Osteocyte (in vitro differentiated cells): ENCODE data around the gene AATK. TPM values are rescaled to one million over a fixed set of nuclear protein-coding genes. Genes with fewer than 3 reads are reported as not detected.

Source experiments
- DNase-seq: peaks from one replicate; pipeline ENCODE4 v3.0.0; 2021; ENCODE audit warnings: mixed read lengths; ENCODE audit not compliant: unreplicated experiment; ENCODE audit errors: extremely low spot score
- H3K27ac Mint-ChIP-seq: one replicate; pipeline ENCODE4 v1.8.0; 2021; ENCODE audit warnings: mild to moderate bottlenecking, mixed read lengths; ENCODE audit not compliant: unreplicated experiment
- H3K27me3 Mint-ChIP-seq: one replicate; pipeline ENCODE4 v1.8.0; 2021; ENCODE audit warnings: mixed read lengths; ENCODE audit not compliant: unreplicated experiment
- H3K36me3 Mint-ChIP-seq: one replicate; pipeline ENCODE4 v1.8.0; 2021; ENCODE audit warnings: mixed read lengths; ENCODE audit not compliant: unreplicated experiment
- H3K4me1 Mint-ChIP-seq: one replicate; pipeline ENCODE4 v1.8.0; 2021; ENCODE audit warnings: mixed read lengths; ENCODE audit not compliant: unreplicated experiment
- H3K4me3 Mint-ChIP-seq: one replicate; pipeline ENCODE4 v1.8.0; 2021; ENCODE audit warnings: mild to moderate bottlenecking, moderate library complexity, mixed read lengths; ENCODE audit not compliant: unreplicated experiment
- H3K9me3 Mint-ChIP-seq: one replicate; pipeline ENCODE4 v1.8.0; 2021; ENCODE audit warnings: mixed read lengths; ENCODE audit not compliant: unreplicated experiment
- CTCF ChIP-seq: fragments of 200-600 bp; sonication (generic); IDR thresholded peaks from 2 replicates; pipeline ENCODE4 v1.5.0; 2021; ENCODE audit warnings: antibody characterized with exemption, mild to moderate bottlenecking, moderate library complexity
- total RNA-seq: library from RNA; stranded (reverse); gene quantifications from 2 replicates; pipeline ENCODE4 v1.2.1, GENCODE V29; 2021

Gene AATK
- total RNA-seq, 1 donor from 2014 or later, result not detected

DNA sequence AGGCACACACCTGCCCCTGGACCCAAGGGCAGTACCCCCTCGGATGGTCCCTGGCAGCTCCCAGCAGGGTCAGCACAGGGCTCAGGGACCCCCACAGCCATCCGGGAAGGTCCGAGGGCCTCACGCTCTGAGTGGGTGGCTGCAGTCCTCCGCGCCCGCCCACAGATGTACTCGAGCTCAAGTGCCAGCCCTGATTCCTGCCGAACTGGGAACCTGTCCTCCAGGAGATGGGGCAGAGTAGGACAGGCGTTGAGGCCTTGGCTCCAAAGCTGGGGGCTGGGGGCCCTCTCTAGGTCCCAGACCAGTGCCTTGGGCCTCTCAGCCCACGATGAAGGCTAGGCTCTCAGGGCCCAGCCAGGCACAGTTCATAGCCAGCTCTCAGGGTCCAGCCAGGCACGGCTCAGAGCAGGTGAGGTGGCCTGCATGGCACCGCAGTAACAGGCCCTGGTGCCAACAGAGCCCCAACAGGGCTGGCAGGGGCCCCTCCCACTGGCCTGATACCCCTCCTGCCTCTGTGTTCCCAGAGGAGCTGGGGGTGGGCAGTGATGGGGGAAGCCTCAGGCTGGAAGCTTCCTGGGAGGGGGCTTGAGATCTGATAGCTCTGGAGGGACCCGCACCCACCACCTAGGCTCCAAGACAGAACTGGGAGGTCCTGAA is 36.2 kb downstream of the AATK start:
- Mint-ChIP-seq H3K27ac (no peak overlapping the region), H3K36me3 (no peaks in the 10 kb centered on the region), H3K4me3 (no peak overlapping the region), H3K9me3 (no peaks in the 10 kb centered on the region), H3K4me1 (no peaks in the 10 kb centered on the region), H3K27me3 (no peaks in the 10 kb centered on the region)
- no peak for DNase-seq
- TF ChIP-seq CTCF, result no peak

- Mint-ChIP-seq H3K9me3 (no peaks in the 10 kb centered on the region), H3K27me3 (no peaks in the 10 kb centered on the region), H3K4me1 (no peaks in the 10 kb centered on the region), H3K4me3 (no peak overlapping the region), H3K27ac (no peak overlapping the region), H3K36me3 (no peaks in the 10 kb centered on the region)
- no peak for DNase-seq
- peak; percentile 13 for TF ChIP-seq CTCF
Observed at GRCh38 chr17:81129289-81129688, 36.7 kb downstream of the AATK start.

DNA sequence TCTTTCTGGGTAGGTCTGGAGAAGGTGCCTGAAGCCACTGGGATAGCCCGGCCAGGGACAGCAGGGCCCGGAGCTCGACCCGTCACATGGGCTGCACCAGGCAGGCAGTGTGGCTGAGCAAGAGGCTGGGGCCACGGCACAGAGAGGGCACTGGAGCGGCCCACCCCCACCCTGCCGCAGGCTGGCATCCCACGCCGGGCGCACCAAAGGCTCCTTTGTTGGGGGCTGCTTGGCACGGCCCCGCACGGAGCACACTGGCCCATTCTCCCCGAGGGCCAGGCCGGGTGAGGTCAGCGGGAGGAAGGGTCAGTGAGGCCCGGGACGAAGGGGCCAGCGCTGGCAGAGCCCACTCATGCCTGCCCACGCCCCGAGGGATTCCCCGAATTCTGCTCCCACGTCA is 37.2 kb downstream of the AATK start:
- no peaks in the 10 kb centered on the region for H3K9me3 Mint-ChIP-seq
- no peaks in the 10 kb centered on the region for H3K4me1 Mint-ChIP-seq
- no peak for TF ChIP-seq CTCF
- DNase-seq, result no peak
- H3K27me3 Mint-ChIP-seq, result no peaks in the 10 kb centered on the region
- no peak overlapping the region for H3K4me3 Mint-ChIP-seq
- no peaks in the 10 kb centered on the region for H3K36me3 Mint-ChIP-seq
- no peak overlapping the region for H3K27ac Mint-ChIP-seq

- DNase-seq, result no peak
- Mint-ChIP-seq H3K4me1 (no peaks in the 10 kb centered on the region), H3K9me3 (no peaks in the 10 kb centered on the region), H3K4me3 (no peak overlapping the region), H3K36me3 (no peaks in the 10 kb centered on the region), H3K27me3 (no peaks in the 10 kb centered on the region), H3K27ac (no peak overlapping the region)
- no peak for TF ChIP-seq CTCF
Observed at GRCh38 chr17:81128338-81128737, 37.7 kb downstream of the AATK start.

- H3K4me1 Mint-ChIP-seq, result no peaks in the 10 kb centered on the region
- H3K4me3 Mint-ChIP-seq, result no peak overlapping the region
- no peak overlapping the region for H3K27ac Mint-ChIP-seq
- no peak for DNase-seq
- no peaks in the 10 kb centered on the region for H3K36me3 Mint-ChIP-seq
- no peaks in the 10 kb centered on the region for H3K9me3 Mint-ChIP-seq
- TF ChIP-seq CTCF, result no peak
- no peaks in the 10 kb centered on the region for H3K27me3 Mint-ChIP-seq
Observed at GRCh38 chr17:81127526-81128177, 38.4 kb downstream of the AATK start.
